NCI-H526 (cell line): ENCODE measurements around the gene MARK3.

Experiments used
- DNase-seq, 2 experiments: peaks; one replicate each; lab custom pipeline; 2025; lab: John Stamatoyannopoulos, UW

Gene MARK3

DNA sequence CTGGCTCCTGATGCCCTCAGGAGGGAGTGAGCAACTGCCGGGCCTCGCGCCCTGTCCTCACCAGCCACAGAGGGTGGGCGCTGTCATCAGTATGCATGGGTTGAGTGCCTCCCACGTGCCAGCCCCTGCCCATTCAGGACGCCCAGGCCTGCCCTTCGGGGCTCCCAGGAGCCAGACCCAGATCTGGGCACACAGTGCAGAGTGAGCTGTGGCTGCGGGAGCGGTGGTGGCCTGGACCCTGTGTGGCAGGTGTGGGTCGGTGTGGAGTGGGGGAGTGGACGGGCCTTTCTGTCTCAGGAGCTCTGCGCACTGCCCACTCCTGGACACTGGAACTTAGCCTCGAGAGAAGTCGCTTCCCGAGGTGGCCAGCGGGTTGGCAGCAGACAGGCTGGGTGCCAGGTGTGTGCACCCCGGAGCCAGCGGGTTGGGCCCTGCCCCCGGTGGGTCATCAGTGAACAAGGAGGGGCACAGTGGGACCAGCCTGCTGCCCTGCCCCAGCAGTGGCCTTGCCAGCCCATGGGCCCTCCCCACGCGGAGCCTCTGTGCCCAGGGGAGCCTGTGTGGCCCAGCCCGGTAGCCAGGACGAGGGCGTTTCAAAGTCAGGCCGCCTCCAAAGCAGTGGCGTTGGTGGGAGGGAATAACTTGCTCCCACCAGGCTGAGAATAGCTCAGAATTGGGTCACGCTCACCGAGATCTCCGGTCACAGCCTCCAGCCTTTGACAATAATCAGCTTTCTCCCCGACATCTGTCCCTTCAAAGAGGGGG lies 153.3 kb downstream of the MARK3 start:
- DNase-seq: no peak

DNA sequence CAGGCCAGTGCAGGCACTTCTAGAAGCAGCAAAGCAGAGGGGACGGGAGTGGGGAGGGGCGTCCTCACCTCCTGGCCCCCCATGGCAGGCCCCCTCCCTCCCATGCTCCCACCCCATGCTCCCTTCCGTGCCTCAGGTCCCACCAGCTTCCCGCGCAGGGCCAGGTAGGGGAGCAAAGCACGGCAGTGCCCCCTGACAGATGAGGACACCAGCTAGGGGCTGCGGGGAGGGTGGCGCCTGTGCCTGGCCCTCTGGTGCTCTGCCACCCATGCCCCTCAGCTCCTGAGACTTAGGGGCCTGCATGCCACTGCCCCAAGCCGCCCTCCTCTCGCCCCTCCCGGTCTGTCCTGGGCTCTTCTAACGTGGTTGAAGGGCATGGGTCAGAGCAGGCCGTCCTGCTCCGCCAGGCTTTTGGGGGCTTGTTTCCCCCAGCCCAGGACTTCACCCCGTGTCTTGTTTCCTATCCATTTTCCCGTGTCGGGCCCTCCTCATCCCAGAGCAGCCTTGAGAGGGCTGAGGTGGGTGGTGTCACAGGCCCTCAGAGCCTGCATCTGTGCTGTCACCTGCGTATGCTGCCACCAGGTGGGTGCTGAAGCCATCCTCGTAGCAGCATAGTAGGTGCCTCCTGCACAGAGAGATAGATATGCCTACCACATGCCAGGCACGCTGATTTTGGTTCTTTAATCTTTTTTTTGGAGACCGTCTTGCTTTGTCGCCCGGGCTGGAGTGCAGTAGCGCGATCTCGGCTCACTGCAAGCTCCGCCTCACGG lies 154.0 kb downstream of the MARK3 start:
- peak in 1 of 2 experiments; percentile 24 for DNase-seq

DNA sequence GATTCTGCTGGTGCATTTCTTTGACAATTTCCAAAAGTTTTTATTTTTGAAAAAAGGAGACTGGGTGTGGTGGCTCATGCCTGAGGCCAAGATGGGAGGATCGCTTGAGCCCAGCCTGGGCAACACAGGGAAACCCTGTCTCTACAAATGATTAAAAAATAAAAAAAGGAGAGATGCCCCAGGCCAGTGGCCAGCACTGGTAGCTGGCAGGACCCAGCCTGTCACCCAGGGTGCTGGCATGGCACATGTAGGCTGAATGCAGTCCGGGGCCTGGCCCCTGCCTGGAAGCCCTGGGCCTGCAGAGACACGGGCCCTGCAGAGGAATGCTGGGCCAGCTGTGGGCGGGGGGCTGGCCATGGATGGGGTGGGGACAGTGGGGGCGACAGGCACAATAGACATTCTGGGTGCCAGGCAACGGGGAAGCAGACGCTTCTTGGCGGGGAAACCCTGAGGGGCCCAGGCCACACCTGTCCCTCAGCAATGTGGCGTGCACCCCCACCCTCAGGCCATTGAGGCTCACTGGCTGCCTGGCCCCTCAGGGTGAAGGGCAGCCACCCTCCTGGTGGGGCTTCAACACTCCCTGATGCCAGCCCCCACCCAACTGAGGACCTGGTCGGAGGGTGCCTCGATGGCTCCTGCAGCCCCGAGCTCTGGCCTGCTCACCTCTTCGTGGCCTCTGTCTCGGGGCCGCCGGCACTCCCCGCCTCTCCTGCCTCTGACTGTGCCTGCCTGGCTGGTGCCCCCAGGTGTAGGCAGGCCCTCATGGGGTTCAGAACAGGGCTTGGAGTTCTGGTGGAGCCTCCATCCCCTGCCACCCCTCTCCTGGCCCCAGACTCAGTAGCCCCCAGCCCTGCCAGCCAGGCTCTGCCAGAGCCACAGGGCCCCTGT lies 155.8 kb downstream of the MARK3 start:
- no peak for DNase-seq

DNA sequence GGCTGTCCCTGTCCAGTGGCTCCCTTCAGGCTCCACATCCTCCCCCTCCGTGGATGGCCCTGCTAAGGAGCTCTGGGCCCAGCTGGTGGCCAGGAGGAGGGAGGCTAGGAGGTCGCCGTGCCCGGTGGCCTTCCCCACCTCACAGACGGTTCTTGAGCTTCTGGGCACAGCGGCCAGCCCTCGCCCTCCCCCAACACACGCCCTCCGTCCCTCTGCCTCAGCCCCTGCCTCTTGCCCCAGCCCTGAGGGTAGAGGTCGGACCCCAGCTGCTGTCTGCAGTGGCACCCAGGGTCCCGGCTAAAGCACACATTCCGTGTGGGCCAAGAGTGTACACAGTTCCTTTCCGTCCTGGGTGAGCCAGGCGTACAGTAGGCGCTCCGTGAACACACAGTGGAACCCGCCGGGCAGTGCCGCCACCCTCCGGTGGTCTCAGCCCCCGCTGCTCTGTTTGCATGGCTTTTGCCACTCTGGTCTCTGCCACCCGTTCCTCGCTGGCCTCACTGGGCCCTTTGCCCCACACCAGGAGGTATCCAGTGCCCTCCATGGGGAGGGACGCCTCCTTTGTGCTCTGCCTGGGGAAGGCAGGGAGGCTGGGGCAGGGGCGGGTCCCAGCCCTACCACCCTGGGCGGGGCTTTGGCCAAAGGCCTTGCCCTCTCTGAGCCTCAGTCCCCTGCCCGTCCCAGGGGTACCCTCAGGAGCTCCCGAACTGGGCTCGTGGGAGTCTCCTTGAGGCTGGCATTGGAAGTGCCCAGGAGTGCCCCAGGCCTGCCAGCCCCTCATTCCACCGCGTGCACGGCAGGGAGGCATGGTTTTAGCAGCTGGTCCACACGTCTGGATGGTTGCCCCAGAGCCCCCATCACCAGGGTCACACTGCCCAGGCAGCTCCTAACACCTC lies 156.7 kb downstream of the MARK3 start:
- DNase-seq: no peak

- DNase-seq: peak in 1 of 2 experiments; percentile 76
Observed at GRCh38 chr14:103542605-103543088, 157.4 kb downstream of the MARK3 start.

DNA sequence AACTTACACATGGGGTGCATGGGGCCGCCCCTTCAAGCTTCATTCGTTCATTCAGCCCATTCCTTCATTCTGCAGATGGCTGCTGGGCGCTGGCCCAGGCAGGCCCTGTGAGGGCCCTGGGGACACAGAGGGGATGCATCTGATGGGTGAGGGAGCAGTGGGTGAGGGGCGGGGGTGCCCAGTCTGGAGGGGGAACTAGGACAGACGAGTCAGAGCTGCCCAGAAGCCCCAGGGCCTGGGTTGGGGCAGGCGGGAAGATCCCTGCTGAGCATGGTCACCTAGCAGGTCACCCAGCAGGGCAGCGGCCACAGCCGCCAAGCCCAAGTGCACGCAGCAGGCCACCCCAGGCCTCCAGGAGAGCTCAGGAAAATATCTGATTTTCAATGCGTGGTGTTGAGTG lies 157.9 kb downstream of the MARK3 start:
- peak in 1 of 2 experiments; percentile 58 for DNase-seq

GRCh38 chr14:103543721-103544387 lies 158.6 kb downstream of the MARK3 start:
- peak in 1 of 2 experiments; percentile 43 for DNase-seq

DNA sequence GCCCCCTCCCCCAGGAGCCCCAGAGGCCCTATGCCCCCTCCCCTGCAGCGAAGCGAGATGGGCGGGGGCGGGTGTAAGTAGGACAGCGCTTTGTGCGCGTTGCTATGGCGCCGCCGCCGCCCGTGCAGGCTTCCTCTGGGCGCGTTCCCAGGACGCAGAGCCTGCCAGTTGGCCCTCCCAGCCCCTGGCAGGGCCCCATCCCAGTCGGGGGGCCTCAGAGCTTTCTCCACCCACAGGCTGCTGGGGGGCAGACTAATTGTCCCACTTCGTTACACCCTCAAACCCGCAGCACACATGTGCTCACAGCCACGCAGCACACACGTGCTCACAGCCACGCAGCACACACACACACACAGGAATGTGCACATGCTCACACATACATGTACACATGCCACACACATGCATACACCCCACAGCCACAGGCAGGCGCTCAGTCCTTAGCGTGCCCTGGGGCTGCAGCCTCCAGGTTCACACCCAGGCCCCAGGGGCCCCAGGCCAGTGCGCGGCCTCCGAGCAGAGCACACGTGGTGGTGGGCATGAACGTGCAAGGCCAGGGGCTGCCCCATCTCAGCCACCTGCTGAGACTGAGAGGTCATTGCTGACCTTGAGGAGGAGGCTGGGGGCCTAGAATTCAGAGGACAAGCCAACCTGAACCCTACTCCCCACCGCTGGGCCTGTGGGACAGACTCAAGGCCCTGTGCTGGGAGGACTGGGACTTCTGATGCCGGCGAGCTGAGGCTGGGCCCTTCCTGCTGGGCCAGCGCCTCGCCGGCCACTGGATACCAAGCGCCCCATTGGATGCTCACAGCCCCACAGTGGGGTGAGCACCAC lies 159.4 kb downstream of the MARK3 start:
- DNase-seq: peak; percentile 18 to 62

DNA sequence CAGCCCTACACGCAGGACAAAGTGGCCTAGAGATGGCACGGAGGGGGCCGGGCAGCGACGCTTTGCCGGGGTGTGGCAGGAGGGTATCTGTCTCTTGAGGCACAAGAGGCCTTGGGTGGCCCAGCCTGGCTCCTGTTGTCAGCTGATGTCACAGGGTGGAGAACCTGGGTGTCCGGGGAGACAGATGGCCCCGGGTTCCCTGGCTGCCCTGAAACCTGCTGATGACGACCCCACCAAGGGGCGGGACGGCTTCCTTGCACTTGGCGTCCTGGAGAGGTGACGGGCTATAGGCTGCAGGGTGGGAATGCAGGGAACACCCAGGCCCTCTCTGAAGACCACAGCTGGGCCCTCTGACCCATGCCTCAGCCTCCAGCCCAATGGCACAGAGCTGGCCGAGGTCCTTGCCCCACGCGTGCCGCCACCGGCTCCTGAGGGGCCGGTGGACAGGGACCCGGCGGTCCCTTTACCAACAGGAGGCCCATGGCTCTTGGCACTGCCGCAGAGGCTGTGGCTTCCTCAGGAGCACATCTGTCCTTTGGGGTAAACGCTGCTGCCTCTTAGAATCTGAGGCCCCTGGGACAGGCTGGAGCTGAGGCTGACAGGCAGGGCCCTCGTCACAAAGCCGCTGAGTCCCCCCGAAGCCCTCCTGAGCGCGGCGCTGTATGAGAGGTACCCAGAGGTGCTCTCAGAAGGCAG lies 160.2 kb downstream of the MARK3 start:
- no peak for DNase-seq

DNA sequence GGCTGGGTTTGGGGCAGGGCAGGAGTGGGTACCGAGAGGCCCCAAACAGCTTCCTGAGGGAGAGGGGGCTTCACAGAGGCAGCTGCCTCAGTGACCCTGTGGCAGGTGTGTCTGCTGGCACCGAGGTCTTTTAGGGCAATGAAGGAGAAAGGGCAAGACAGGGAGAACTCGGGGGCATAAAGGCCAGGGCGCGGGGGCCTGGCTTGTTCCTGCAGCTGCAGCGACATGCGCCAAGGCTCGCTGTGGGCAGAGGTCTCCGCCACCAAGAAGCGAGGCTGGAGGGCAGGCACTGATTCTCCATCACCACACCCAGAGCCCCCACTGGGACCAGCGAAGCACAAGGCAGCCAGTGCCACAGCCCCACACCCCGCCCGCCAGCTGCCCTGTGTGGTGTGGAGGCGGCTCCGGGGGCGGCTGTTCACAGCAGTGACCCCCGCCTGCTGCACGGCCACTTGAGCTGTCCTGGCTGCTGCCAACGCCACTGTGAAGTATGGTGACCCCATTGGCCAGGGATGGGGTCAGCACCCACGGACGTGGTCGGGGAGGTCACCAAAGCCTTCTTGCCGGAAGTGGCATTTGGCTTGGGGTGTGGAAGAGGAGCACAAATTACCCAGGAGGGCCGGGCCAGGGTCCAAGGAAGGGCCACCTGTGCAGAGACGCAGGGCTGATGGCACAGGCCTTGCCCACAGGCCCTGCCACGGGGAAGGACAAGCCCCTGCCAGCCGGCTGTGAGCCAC lies 160.9 kb downstream of the MARK3 start:
- DNase-seq: no peak

DNA sequence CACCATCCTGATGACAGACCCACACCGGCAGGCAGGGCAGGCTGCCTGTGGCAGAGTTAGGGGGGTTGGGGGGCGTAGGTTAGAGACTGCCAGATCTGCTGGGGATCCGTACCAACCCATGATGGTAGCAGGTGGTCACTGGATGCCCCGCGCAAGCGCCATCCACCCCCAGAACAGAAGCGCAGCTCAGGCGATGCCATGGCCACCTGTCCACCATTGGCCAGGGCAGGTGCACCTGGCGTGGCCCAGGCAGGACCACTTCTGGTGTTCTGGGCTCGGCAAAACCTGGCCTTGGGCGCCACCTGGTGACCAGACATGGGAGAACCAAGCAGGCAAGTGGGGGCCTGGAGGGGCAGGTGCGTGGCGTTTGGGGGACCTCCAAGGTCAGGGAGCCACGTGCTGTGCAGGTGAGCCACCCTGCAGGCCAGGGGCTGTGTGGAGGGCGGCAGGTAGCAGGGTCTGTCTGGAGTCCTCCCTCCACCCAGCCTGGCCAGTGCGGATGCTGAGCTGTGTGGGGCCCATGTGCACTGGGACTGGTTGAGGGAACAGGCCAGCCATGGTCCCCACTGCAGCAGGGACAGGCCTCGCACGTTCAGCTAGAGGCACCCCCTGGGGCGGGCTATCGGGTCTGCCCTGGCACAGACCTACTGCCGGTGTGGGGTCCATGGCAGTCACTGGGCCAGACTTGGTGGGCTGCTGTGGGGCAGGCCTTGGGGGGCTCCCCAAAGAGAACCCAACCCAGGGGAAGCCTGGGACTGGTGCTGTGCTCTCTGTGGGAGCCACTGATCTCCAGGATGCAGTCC lies 161.6 kb downstream of the MARK3 start:
- peak; percentile 54 to 74 for DNase-seq

GRCh38 chr14:103547455-103547940 lies 162.3 kb downstream of the MARK3 start:
- no peak for DNase-seq

DNA sequence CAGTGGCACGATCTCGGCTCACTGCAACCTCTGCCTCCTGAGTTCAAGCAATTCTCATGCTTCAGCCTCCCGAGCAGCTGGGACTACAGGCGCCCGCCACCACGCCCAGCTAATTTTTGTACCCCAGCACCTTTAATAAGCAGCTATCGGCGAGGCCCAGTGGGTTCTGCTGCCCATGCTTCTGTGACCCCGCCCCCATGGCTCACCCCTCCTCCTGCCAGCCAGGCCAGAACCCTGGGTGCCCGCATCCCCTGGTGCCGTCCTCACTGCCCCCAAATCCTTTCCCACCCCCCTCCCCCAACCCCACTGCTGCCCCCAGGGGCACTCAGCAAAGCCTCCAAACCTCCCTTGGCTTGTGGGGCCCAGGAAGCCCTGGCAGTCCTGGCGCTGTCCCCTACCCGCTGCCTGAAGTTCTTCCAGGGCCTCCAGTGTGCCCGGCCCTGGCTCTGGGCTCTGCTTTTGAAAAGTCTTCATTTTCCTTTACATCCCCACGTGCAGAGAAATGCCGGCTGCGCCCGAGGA lies 162.8 kb downstream of the MARK3 start:
- no peak for DNase-seq

DNA sequence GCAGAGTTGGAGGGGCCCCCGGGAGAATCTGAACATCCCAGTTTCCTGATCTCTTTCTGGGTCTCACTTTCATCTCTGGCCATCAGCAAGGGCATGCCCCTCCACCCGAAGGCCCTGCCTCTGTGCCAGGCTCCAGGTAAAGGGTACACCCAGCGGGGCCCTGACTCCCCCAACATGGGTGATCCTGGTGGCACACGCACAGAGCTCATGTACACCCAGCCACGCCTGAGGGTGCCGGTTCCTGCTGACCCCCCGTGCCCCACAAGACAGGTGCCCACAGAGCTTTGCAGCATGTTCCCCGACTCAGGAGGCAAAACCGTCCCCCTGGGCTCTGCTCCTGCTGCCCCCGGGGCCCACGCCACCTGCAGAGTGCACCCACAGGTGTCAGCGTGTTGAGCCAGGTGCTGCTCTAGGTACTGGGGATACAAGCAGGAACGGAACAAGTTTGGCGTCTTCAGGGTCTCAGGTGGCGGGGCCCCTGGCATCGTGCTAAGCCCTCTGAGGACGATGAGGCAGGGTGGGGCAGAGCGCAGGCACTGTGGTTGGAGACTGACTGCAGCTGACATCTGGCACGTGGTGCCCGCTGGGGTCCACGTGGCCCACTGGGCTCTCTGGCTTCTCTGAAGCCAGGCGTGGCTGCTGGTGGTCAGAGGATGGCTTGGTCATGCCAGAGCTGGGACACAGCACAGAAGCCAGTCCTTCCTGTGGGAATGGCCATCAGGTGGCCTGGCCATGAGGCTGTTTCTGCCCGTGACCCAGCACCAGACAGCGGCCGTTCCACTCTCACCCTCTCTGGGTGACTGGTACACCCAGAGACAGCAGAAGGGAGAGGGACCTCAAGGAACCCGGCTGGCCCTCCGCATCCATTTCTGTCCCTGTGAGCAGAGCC lies 163.5 kb downstream of the MARK3 start:
- DNase-seq: no peak

- peak; percentile 83 to 90 for DNase-seq
Observed at GRCh38 chr14:103549361-103550311, 164.4 kb downstream of the MARK3 start.
